Common myeloid progenitor, CD34-positive (primary cell): ENCODE results near the gene CLRN2.

Experiments
- CTCF ChIA-PET: fragments of 350-600 bp; sonication (Branson Sonifier 250); formaldehyde crosslinking; loops from one replicate; lab custom pipeline; 2021; ENCODE audit warnings: antibody characterized with exemption; lab: Charles Lee
- POLR2A ChIA-PET: fragments of 350-600 bp; sonication (Branson Sonifier 250); formaldehyde crosslinking; loops from one replicate; lab custom pipeline; 2021; ENCODE audit warnings: antibody characterized with exemption; lab: Charles Lee
- DNase-seq, 3 donors: peaks; one replicate each; pipeline versions ENCODE4 v3.0.0 to v3.0.0-alpha.2; 2013
- H3K27ac ChIP-seq, 2 experiments: 1 replicate in 1 of 2; 2 replicates in 1 of 2; pipeline ENCODE4 v1.7.0; 2013; ENCODE audit warnings: inconsistent platforms in 2 of 2, low read length in 2 of 2, mild to moderate bottlenecking in 2 of 2, low read depth in 1 of 2, moderate library complexity in 1 of 2; ENCODE audit not compliant: severe bottlenecking in 2 of 2, insufficient read depth in 1 of 2, poor library complexity in 1 of 2
- H3K27me3 ChIP-seq, 5 experiments: replicated peaks in 2 of 5; 1 replicate in 3 of 5; 2 replicates in 2 of 5; pipeline versions ENCODE4 v1.6.1 to v1.7.0; 2013; ENCODE audit warnings: low read length in 4 of 5, mild to moderate bottlenecking in 2 of 5, moderate library complexity in 2 of 5, inconsistent platforms in 1 of 5; ENCODE audit not compliant: insufficient read depth in 5 of 5, control insufficient read depth in 4 of 5
- H3K36me3 ChIP-seq, 4 experiments: 1 replicate in 2 of 4; 2 replicates in 2 of 4; pipeline versions ENCODE4 v1.6.1 to v1.7.0; 2013; ENCODE audit warnings: low read length in 3 of 4, control low read depth in 1 of 4, mild to moderate bottlenecking in 1 of 4; ENCODE audit not compliant: control insufficient read depth in 4 of 4, insufficient read depth in 4 of 4
- H3K4me1 ChIP-seq, 4 experiments: 1 replicate in 3 of 4; 2 replicates in 1 of 4; pipeline versions ENCODE4 v1.6.1 to v1.7.1; 2013; ENCODE audit warnings: low read length in 3 of 4, mild to moderate bottlenecking in 3 of 4, control low read depth in 1 of 4, inconsistent platforms in 1 of 4, moderate library complexity in 1 of 4; ENCODE audit not compliant: control insufficient read depth in 4 of 4, insufficient read depth in 4 of 4; ENCODE audit errors: control extremely low read depth in 1 of 4
- H3K4me3 ChIP-seq, 7 experiments: 1 replicate in 4 of 7; 2 replicates in 3 of 7; pipeline versions ENCODE4 v1.5.1 to v1.7.0; 2013; ENCODE audit warnings: mild to moderate bottlenecking in 7 of 7, low read length in 6 of 7, moderate library complexity in 6 of 7, inconsistent platforms in 2 of 7, low read depth in 2 of 7, control low read depth in 1 of 7; ENCODE audit not compliant: insufficient read depth in 4 of 7, control insufficient read depth in 1 of 7; ENCODE audit errors: extremely low read depth in 1 of 7
- H3K9me3 ChIP-seq, 5 experiments: 1 replicate in 4 of 5; 2 replicates in 1 of 5; pipeline versions ENCODE4 v1.6.1 to v1.7.1; 2013; ENCODE audit warnings: low read length in 4 of 5, mild to moderate bottlenecking in 2 of 5, inconsistent platforms in 1 of 5, low read depth in 1 of 5, moderate library complexity in 1 of 5; ENCODE audit not compliant: control insufficient read depth in 4 of 5, insufficient read depth in 2 of 5; ENCODE audit errors: control extremely low read depth in 1 of 5
- WGBS: methylation state at CpG from one replicate; pipeline ENCODE4 v1.1.5; 2013; ENCODE audit not compliant: insufficient coverage; 5-methylcytosine and 5-hydroxymethylcytosine counted together

Gene CLRN2

GRCh38 chr4:17526695-17527477 is 11.9 kb downstream of the CLRN2 start:
- CTCF ChIA-PET, result no interaction called here
- no peak for DNase-seq
- H3K9me3 ChIP-seq, result no peaks in the 10 kb centered on the region
- no peaks in the 10 kb centered on the region for H3K36me3 ChIP-seq
- H3K27me3 ChIP-seq, result peaks cover 0 to 7% (median 0%) of the 10 kb centered on the region in 5 experiments
- H3K27ac ChIP-seq, result no peak overlapping the region
- H3K4me3 ChIP-seq, result no peak overlapping the region
- 93% methylated on average over 23 of the region's 27 CpGs for WGBS
- POLR2A ChIA-PET, result no interaction called here
- H3K4me1 ChIP-seq, result no peaks in the 10 kb centered on the region

GRCh38 chr4:17528551-17529165 is 13.7 kb downstream of the CLRN2 start:
- ChIA-PET CTCF (interaction anchor here (1.2 kb wide), 1 partner anchor 17 kb away, joined by 4 read pairs; the partner anchor contains the start of gene QDPR), POLR2A (no interaction called here)
- H3K4me1 ChIP-seq, result no peaks in the 10 kb centered on the region
- H3K27me3 ChIP-seq, result peaks cover 0 to 7% (median 0%) of the 10 kb centered on the region in 5 experiments
- no peaks in the 10 kb centered on the region for H3K9me3 ChIP-seq
- DNase-seq, result no peak
- H3K36me3 ChIP-seq, result no peaks in the 10 kb centered on the region
- 96% methylated on average over 7 of the region's 10 CpGs for WGBS
- H3K27ac ChIP-seq, result no peak overlapping the region
- H3K4me3 ChIP-seq, result no peak overlapping the region

GRCh38 chr4:17531538-17532285 is 16.7 kb downstream of the CLRN2 start:
- no peak for DNase-seq
- H3K36me3 ChIP-seq, result no peaks in the 10 kb centered on the region
- no peak overlapping the region for H3K27ac ChIP-seq
- no peak overlapping the region for H3K4me3 ChIP-seq
- 76% methylated on average over 5 of the region's 8 CpGs for WGBS
- ChIA-PET CTCF (interaction anchor here (1.0 kb wide), 1 partner anchor 27 kb away, joined by 3 read pairs; no protein-coding TSS in a partner anchor), POLR2A (no interaction called here)
- H3K4me1 ChIP-seq, result no peaks in the 10 kb centered on the region
- H3K27me3 ChIP-seq, result peaks cover 0 to 4% (median 0%) of the 10 kb centered on the region in 5 experiments
- H3K9me3 ChIP-seq, result no peaks in the 10 kb centered on the region

- POLR2A ChIA-PET, result no interaction called here
- CTCF ChIA-PET, result no interaction called here
Observed at GRCh38 chr4:17534705-17535104, 19.7 kb downstream of the CLRN2 start.

GRCh38 chr4:17535242-17535641 is 20.3 kb downstream of the CLRN2 start:
- H3K27ac ChIP-seq, result no peak overlapping the region
- H3K9me3 ChIP-seq, result no peaks in the 10 kb centered on the region
- ChIA-PET CTCF (interaction anchor here (1.1 to 3.4 kb wide), 2 partner anchors 11 to 14 kb away, joined by 5 to 16 read pairs; no protein-coding TSS in a partner anchor), POLR2A (no interaction called here)
- no peaks in the 10 kb centered on the region for H3K27me3 ChIP-seq
- DNase-seq, result peak in 1 of 3 donors; percentile 19
- no peaks in the 10 kb centered on the region for H3K4me1 ChIP-seq
- no peaks in the 10 kb centered on the region for H3K36me3 ChIP-seq
- WGBS, result 80% methylated on average over 3 of the region's 4 CpGs
- H3K4me3 ChIP-seq, result no peak overlapping the region

More at GRCh38 chr4:17534705-17535104, 19.7 kb downstream of the CLRN2 start:
- Histone ChIP-seq H3K4me1 (no peaks in the 10 kb centered on the region), H3K9me3 (no peaks in the 10 kb centered on the region), H3K4me3 (no peak overlapping the region), H3K27me3 (no peaks in the 10 kb centered on the region), H3K27ac (no peak overlapping the region), H3K36me3 (no peaks in the 10 kb centered on the region)
- no peak for DNase-seq
- WGBS, result 94% methylated on average over 3 of the region's 4 CpGs

GRCh38 chr4:17535906-17536305 is 20.9 kb downstream of the CLRN2 start:
- Histone ChIP-seq H3K4me3 (no peak overlapping the region), H3K36me3 (no peaks in the 10 kb centered on the region), H3K9me3 (no peaks in the 10 kb centered on the region), H3K4me1 (no peaks in the 10 kb centered on the region), H3K27me3 (no peaks in the 10 kb centered on the region), H3K27ac (no peak overlapping the region)
- DNase-seq, result no peak
- CTCF ChIA-PET, result interaction anchor here (1.1 to 3.4 kb wide), 2 partner anchors 11 to 13 kb away, joined by 5 to 16 read pairs; no protein-coding TSS in a partner anchor
- POLR2A ChIA-PET, result no interaction called here
- WGBS, result 93% methylated on average over 2 of the region's 3 CpGs
